TTC549 (cell line): ENCODE measurements around the gene ZNF335.
"Not testable (repeated sequence)": the region's sequence is repeated elsewhere in the genome, so short reads cannot be mapped to it uniquely, and the experiment has no call there.

Source experiments
- FAIRE-seq: peaks from 2 replicates; lab custom pipeline; 2012; peaks lifted over from hg19 to GRCh38; lab: Jason Lieb, UNC

Gene ZNF335

GRCh38 chr20:45969712-45970634, 2.0 kb downstream of the ZNF335 start:
- FAIRE-seq: no peak

GRCh38 chr20:45968801-45969711, 2.9 kb downstream of the ZNF335 start:
- no peak for FAIRE-seq

GRCh38 chr20:45968081-45968671, 3.8 kb downstream of the ZNF335 start:
- no peak for FAIRE-seq

- no peak for FAIRE-seq
Measured at GRCh38 chr20:45967551-45968080, 4.4 kb downstream of the ZNF335 start.

- no peak for FAIRE-seq
Measured at GRCh38 chr20:45965169-45966002, 6.6 kb downstream of the ZNF335 start.

- no peak for FAIRE-seq
Measured at GRCh38 chr20:45964006-45964400, 8.0 kb downstream of the ZNF335 start.

GRCh38 chr20:45963059-45964005, 8.7 kb downstream of the ZNF335 start:
- no peak for FAIRE-seq

- no peak for FAIRE-seq
Measured at GRCh38 chr20:45962031-45962755, 9.8 kb downstream of the ZNF335 start.

GRCh38 chr20:45959956-45960630, 11.9 kb downstream of the ZNF335 start:
- no peak for FAIRE-seq

- no peak for FAIRE-seq
Measured at GRCh38 chr20:45959126-45959525, 12.9 kb downstream of the ZNF335 start.

GRCh38 chr20:45958593-45958992, 13.4 kb downstream of the ZNF335 start:
- no peak for FAIRE-seq

- FAIRE-seq: no peak
Measured at GRCh38 chr20:45957021-45957941, 14.7 kb downstream of the ZNF335 start.

GRCh38 chr20:45956326-45956725, 15.7 kb downstream of the ZNF335 start:
- FAIRE-seq: not testable (repeated sequence)

- FAIRE-seq: no peak
Measured at GRCh38 chr20:45953672-45954071, 18.3 kb downstream of the ZNF335 start.

- no peak for FAIRE-seq
Measured at GRCh38 chr20:45952861-45953260, 19.1 kb downstream of the ZNF335 start.

GRCh38 chr20:45951925-45952834, 19.8 kb downstream of the ZNF335 start:
- no peak for FAIRE-seq

- no peak for FAIRE-seq
Measured at GRCh38 chr20:45950330-45950646, 21.7 kb downstream of the ZNF335 start.
